HEK293 (cell line): Measurements from ENCODE around the gene ARHGDIA.

Source experiments
- CTCF ChIA-PET: fragments of 350-600 bp; formaldehyde crosslinking; extraction: SDS; loops from one replicate; lab custom pipeline; 2021; ENCODE audit warnings: antibody characterized with exemption; lab: Yijun Ruan, JAX
- POLR2A ChIA-PET: fragments of 300-600 bp; formaldehyde crosslinking; extraction: SDS; loops from one replicate; lab custom pipeline; 2020; ENCODE audit warnings: antibody characterized with exemption, inconsistent platforms; lab: Yijun Ruan, JAX
- H3K27ac ChIP-seq: fragments of 200-500 bp; sonication (Bioruptor generic); 2 replicates; pipeline ENCODE4 v1.5.1; 2014; ENCODE audit warnings: low read depth, low read length, control low read depth, inconsistent platforms; ENCODE audit errors: extremely low read depth
- H3K36me3 ChIP-seq, 2 experiments: fragments of 200-500 bp in 1 of 2; sonication (Bioruptor generic) in 1 of 2; 1 replicate in 1 of 2; 2 replicates in 1 of 2; pipeline ENCODE4 v1.5.1; 2014 to 2017; ENCODE audit warnings: inconsistent platforms in 2 of 2, low read length in 2 of 2; ENCODE audit not compliant: control insufficient read depth in 2 of 2, insufficient read depth in 1 of 2
- H3K4me1 ChIP-seq: fragments of 200-500 bp; sonication (Bioruptor generic); 2 replicates; pipeline ENCODE4 v1.5.1; 2014; ENCODE audit warnings: mild to moderate bottlenecking, low read length, inconsistent platforms; ENCODE audit not compliant: control insufficient read depth, insufficient read depth
- H3K4me3 ChIP-seq: 2 replicates; pipeline ENCODE4 v1.5.1; 2011; ENCODE audit warnings: low read depth, mild to moderate bottlenecking, control low read depth, low read length, moderate library complexity
- H3K9me3 ChIP-seq: fragments of 200-500 bp; sonication (Bioruptor generic); 2 replicates; pipeline ENCODE4 v1.5.1; 2014; ENCODE audit warnings: low read depth, low read length, inconsistent platforms; ENCODE audit not compliant: control insufficient read depth, insufficient read depth
- ELK4 ChIP-seq: IDR thresholded peaks from 2 replicates; pipeline ENCODE4 v1.6.1; 2011; ENCODE audit warnings: mild to moderate bottlenecking, low read depth, low read length, borderline replicate concordance
- FEZF1 ChIP-seq: fragments of 450-650 bp; formaldehyde crosslinking; IDR thresholded peaks from 2 replicates; pipeline ENCODE4 v1.5.1; 2016; ENCODE audit warnings: missing biosample characterization, missing genetic modification characterization
- GLI2 ChIP-seq: fragments of 450-650 bp; formaldehyde crosslinking; IDR thresholded peaks from 2 replicates; pipeline ENCODE4; 2017; ENCODE audit warnings: missing biosample characterization, missing genetic modification characterization, low read depth, borderline replicate concordance
- HOXA7 ChIP-seq: sonication (generic); formaldehyde crosslinking; IDR thresholded peaks from 2 replicates; pipeline ENCODE4 v1.8.1; 2022; ENCODE audit warnings: missing genetic modification reagents, borderline replicate concordance
- HOXC10 ChIP-seq: sonication (generic); formaldehyde crosslinking; IDR thresholded peaks from 2 replicates; pipeline ENCODE4 v1.8.1; 2023; ENCODE audit warnings: mild to moderate bottlenecking, missing genetic modification reagents
- KLF1 ChIP-seq: fragments of 450-650 bp; formaldehyde crosslinking; IDR thresholded peaks from 2 replicates; pipeline ENCODE4 v1.5.1; 2016; ENCODE audit warnings: missing biosample characterization, missing genetic modification characterization
- KLF16 ChIP-seq: fragments of 450-650 bp; formaldehyde crosslinking; IDR thresholded peaks from 2 replicates; pipeline ENCODE4 v1.5.1; 2017; ENCODE audit warnings: missing biosample characterization, missing genetic modification characterization
- MZF1 ChIP-seq: fragments of 450-650 bp; formaldehyde crosslinking; IDR thresholded peaks from 2 replicates; pipeline ENCODE4 v1.5.1; 2017; ENCODE audit warnings: missing biosample characterization, missing genetic modification characterization, borderline replicate concordance
- REPIN1 ChIP-seq: fragments of 450-650 bp; formaldehyde crosslinking; IDR thresholded peaks from 2 replicates; pipeline ENCODE4 v1.5.1; 2017; ENCODE audit warnings: missing biosample characterization, missing genetic modification characterization, low read depth
- SP2 ChIP-seq: fragments of 450-650 bp; formaldehyde crosslinking; IDR thresholded peaks from 2 replicates; pipeline ENCODE4 v1.5.1; 2016; ENCODE audit warnings: missing biosample characterization, missing genetic modification characterization
- SP3 ChIP-seq: fragments of 450-650 bp; formaldehyde crosslinking; IDR thresholded peaks from 2 replicates; pipeline ENCODE4 v1.5.1; 2016; ENCODE audit warnings: missing biosample characterization, missing genetic modification characterization
- ZFHX2 ChIP-seq: fragments of 450-650 bp; formaldehyde crosslinking; conservative IDR thresholded peaks from 2 replicates; pipeline ENCODE4 v1.5.1; 2016; ENCODE audit warnings: missing biosample characterization, missing genetic modification characterization
- ZNF146 ChIP-seq: fragments of 450-650 bp; formaldehyde crosslinking; IDR thresholded peaks from 2 replicates; pipeline ENCODE4 v1.5.1; 2016; ENCODE audit warnings: missing biosample characterization, missing genetic modification characterization
- ZNF148 ChIP-seq: fragments of 450-650 bp; formaldehyde crosslinking; IDR thresholded peaks from 2 replicates; pipeline ENCODE4 v1.5.0; 2017; ENCODE audit warnings: missing biosample characterization, missing genetic modification characterization, borderline replicate concordance
- ZNF155 ChIP-seq: fragments of 450-650 bp; formaldehyde crosslinking; IDR thresholded peaks from 2 replicates; pipeline ENCODE4 v1.5.1; 2016; ENCODE audit warnings: missing biosample characterization, missing genetic modification characterization
- ZNF2 ChIP-seq: fragments of 450-650 bp; formaldehyde crosslinking; IDR thresholded peaks from 2 replicates; pipeline ENCODE4 v1.5.1; 2016; ENCODE audit warnings: missing biosample characterization, missing genetic modification characterization
- ZNF404 ChIP-seq: fragments of 450-650 bp; formaldehyde crosslinking; IDR thresholded peaks from 2 replicates; pipeline ENCODE4 v1.5.1; 2017; ENCODE audit warnings: missing biosample characterization, missing genetic modification characterization
- ZNF521 ChIP-seq: fragments of 450-650 bp; formaldehyde crosslinking; IDR thresholded peaks from 2 replicates; pipeline ENCODE4 v1.5.1; 2017; ENCODE audit warnings: missing biosample characterization, mild to moderate bottlenecking, missing genetic modification characterization
- ZNF555 ChIP-seq: fragments of 450-650 bp; formaldehyde crosslinking; conservative IDR thresholded peaks from 2 replicates; pipeline ENCODE4 v1.5.1; 2017; ENCODE audit warnings: missing biosample characterization, mild to moderate bottlenecking, missing genetic modification characterization, inconsistent platforms
- ZNF600 ChIP-seq: fragments of 450-650 bp; formaldehyde crosslinking; IDR thresholded peaks from 2 replicates; pipeline ENCODE4 v1.5.1; 2016; ENCODE audit warnings: missing biosample characterization, missing genetic modification characterization
- ZNF624 ChIP-seq: fragments of 450-650 bp; formaldehyde crosslinking; IDR thresholded peaks from 2 replicates; pipeline ENCODE4 v1.5.1; 2017; ENCODE audit warnings: missing biosample characterization, missing genetic modification characterization
- ZNF692 ChIP-seq: fragments of 450-650 bp; formaldehyde crosslinking; IDR thresholded peaks from 2 replicates; pipeline ENCODE4 v1.5.1; 2016; ENCODE audit warnings: missing biosample characterization, missing genetic modification characterization
- ZNF707 ChIP-seq: fragments of 450-650 bp; formaldehyde crosslinking; IDR thresholded peaks from 2 replicates; pipeline ENCODE4 v1.5.1; 2016; ENCODE audit warnings: missing biosample characterization, missing genetic modification characterization
- ZNF76 ChIP-seq: fragments of 450-650 bp; formaldehyde crosslinking; IDR thresholded peaks from 2 replicates; pipeline ENCODE4; 2016; ENCODE audit warnings: low read depth, missing biosample characterization, missing genetic modification characterization, borderline replicate concordance
- TF ChIP-seq, protein P1 (sequence below): fragments of 450-650 bp; formaldehyde crosslinking; conservative IDR thresholded peaks from 2 replicates; pipeline ENCODE4 v1.5.1; 2016; ENCODE audit warnings: low read depth, missing biosample characterization, missing genetic modification characterization
- TF ChIP-seq, protein P2 (sequence below): fragments of 450-650 bp; formaldehyde crosslinking; IDR thresholded peaks from 2 replicates; pipeline ENCODE4 v1.5.1; 2016; ENCODE audit warnings: missing biosample characterization, missing genetic modification characterization

Gene ARHGDIA

GRCh38 chr17:81890447-81891302 lies 19.5 kb upstream of the ARHGDIA start:
- peaks cover 5% of the 10 kb centered on the region; the same call in 1 of the 2 replicates for H3K4me1 ChIP-seq
- H3K4me3 ChIP-seq = peak overlapping the region; percentile 92
- peaks cover 62 to 73% of the 10 kb centered on the region in 2 experiments for H3K36me3 ChIP-seq
- ChIA-PET POLR2A (interaction anchor here (0.6 to 2.2 kb wide), 5 partner anchors 18 to 207 kb away, joined by 3 to 8 read pairs (median 6); partner anchors contain the start of genes ARL16, HGS and MCRIP1), CTCF (interaction anchor here (1.1 kb wide), 1 partner anchor 147 kb away, joined by 4 read pairs; the partner anchor contains the start of gene DCXR)
- no peaks in the 10 kb centered on the region for H3K9me3 ChIP-seq
- H3K27ac ChIP-seq = peak overlapping the region; percentile 96
- TF ChIP-seq ZNF707 (tag by site-specific recombination) (no peak), MZF1 (no peak), SP3 (0 out of 2 replicates have a peak, but pooled peaks have one; percentile 19), ZFHX2 (tag by site-specific recombination) (peak; percentile 43), ZNF76 (tag by site-specific recombination) (no peak; the same call in 1 of the 2 replicates), ZNF624 (tag by site-specific recombination) (no peak), ELK4 (no peak), ZNF148 (no peak), ZNF155 (tag by site-specific recombination) (no peak), KLF16 (no peak), HOXA7 (no peak), KLF1 (tag by site-specific recombination) (no peak), HOXC10 (CRISPR knock-in tag) (no peak), ZNF2 (tag by site-specific recombination) (0 out of 2 replicates have a peak, but pooled peaks have one; percentile 35), ZNF555 (no peak), ZNF146 (tag by site-specific recombination) (0 out of 2 replicates have a peak, but pooled peaks have one; percentile 8), ZNF600 (tag by site-specific recombination) (0 out of 2 replicates have a peak, but pooled peaks have one; percentile 32), ZNF404 (tag by site-specific recombination) (no peak), SP2 (tag by site-specific recombination) (peak; percentile 17), GLI2 (no peak), ZNF692 (no peak), ZNF521 (no peak), FEZF1 (tag by site-specific recombination) (no peak), REPIN1 (tag by site-specific recombination) (no peak)
- TF ChIP-seq, protein P1, sequence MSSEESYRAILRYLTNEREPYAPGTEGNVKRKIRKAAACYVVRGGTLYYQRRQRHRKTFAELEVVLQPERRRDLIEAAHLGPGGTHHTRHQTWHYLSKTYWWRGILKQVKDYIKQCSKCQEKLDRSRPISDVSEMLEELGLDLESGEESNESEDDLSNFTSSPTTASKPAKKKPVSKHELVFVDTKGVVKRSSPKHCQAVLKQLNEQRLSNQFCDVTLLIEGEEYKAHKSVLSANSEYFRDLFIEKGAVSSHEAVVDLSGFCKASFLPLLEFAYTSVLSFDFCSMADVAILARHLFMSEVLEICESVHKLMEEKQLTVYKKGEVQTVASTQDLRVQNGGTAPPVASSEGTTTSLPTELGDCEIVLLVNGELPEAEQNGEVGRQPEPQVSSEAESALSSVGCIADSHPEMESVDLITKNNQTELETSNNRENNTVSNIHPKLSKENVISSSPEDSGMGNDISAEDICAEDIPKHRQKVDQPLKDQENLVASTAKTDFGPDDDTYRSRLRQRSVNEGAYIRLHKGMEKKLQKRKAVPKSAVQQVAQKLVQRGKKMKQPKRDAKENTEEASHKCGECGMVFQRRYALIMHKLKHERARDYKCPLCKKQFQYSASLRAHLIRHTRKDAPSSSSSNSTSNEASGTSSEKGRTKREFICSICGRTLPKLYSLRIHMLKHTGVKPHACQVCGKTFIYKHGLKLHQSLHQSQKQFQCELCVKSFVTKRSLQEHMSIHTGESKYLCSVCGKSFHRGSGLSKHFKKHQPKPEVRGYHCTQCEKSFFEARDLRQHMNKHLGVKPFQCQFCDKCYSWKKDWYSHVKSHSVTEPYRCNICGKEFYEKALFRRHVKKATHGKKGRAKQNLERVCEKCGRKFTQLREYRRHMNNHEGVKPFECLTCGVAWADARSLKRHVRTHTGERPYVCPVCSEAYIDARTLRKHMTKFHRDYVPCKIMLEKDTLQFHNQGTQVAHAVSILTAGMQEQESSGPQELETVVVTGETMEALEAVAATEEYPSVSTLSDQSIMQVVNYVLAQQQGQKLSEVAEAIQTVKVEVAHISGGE (tag by site-specific recombination) = peak; percentile 81
- TF ChIP-seq, protein P2, sequence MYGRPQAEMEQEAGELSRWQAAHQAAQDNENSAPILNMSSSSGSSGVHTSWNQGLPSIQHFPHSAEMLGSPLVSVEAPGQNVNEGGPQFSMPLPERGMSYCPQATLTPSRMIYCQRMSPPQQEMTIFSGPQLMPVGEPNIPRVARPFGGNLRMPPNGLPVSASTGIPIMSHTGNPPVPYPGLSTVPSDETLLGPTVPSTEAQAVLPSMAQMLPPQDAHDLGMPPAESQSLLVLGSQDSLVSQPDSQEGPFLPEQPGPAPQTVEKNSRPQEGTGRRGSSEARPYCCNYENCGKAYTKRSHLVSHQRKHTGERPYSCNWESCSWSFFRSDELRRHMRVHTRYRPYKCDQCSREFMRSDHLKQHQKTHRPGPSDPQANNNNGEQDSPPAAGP (tag by site-specific recombination) = 0 out of 2 replicates have a peak, but pooled peaks have one; percentile 43
